ENCODE data around the gene ELMO2.

The ELMO2 gene

DNA sequence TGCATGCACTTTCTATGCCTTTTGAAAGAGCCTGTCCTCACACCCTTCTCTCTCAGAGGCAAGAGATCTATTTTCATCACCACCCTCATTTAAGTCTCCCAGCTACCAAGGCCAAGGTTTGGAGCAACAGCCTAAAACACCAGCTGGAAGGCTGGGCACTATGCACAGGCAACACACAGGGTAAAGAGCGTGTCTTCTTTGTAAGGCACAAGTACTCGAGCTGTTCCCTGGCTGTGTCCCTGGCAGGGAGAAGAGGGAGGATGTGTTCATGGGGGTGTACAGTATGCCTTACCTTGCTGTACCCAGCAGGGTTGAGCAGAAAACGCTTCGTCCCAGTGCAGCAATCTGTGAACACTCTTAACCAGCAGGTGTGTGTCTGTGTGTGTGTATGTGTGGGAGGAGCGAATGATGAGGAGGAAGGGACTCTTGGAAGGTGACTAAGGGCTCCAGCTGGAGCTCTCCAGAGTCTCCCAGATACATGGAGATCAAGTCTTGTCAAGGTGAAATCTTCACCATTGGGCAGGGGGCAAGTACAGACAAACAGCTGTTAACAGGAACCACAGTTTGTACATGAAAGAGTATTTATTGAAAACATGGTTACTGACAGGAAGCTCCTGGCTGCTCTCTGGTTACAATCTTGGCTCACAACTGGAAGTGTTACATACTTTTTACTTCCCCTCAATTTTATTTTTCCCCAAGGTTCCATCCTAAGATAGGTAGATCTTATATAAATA, 40.8 kb downstream of the ELMO2 start:
- DNase-seq, result no peak

DNA sequence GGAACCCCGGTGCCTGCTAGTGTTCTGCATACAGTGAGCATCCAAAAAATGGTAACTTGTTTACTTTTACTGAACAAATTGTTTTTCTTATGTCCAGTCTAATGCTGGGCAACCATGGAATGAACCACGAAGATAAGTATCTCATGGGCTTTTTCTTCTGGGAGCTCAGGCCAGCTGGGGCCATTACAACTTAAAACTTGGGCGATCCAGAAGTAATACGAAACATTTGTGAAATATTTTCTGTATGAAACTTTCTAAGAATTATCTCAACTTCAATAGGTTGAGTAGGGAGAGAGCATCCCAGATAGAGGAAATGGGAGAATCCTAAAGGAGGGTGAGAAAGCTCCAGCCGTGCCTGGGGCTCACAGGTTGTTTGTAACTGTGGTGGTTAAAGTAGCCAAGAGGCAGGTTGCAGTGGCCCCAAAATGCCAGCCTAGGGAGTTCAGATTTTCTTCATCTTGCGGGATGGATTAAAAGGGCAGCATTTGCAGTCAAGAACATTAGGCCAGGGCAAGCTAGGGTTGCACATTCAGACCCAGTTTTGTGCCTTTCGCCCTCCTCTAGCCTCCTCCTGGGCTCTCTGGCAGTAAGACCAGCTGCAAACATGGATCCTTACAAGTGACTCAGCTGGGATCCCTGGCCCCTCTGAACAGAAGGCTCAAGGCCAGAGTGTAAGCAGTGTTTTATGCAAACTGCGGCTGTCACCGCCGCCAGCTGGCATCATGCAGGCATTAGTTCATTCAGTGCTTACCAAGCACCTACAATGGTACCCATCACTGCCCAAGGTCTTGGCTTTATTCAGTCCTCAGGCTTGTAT, 41.5 kb downstream of the ELMO2 start:
- DNase-seq, result no peak

DNA sequence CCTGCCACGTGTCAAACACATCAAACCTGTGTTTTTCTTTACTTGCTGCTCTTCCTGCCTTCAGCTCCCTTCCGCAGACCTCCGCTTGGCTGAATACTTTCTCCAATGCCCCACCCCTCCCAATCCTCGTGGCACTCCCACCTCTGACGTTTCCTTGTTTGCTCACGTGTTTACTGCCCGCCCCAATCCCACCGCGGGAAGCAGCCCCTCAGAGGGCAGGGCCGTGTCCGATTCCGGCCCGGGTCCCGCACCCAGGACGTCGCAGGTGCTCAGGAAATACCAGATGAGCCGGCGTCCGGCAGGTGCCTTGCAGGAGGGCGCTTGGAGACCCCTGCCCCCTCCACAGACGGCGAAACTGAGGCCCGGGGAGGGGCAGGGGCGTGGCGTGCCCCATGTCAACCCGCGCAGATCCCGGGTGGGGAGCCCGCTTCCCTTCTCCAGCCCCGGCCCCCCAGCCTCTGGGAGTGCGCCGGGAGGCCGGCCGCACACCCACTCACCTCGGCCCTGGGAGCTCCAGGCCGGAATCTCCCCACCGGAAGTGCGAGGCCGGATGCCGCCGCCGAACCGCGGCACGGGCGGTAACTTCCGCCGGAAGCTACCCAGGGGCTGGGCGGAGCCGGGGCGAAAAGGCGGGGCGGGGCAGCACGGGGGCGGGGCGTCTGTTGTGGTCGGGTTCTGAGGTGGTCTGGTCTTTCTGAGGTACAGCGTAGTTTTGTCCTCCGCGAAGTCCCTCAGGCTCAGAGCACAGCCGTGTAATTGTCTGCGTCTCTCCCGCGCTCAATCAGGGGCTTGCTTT, 42.3 kb downstream of the ELMO2 start:
- DNase-seq, result peak; percentile 80

DNA sequence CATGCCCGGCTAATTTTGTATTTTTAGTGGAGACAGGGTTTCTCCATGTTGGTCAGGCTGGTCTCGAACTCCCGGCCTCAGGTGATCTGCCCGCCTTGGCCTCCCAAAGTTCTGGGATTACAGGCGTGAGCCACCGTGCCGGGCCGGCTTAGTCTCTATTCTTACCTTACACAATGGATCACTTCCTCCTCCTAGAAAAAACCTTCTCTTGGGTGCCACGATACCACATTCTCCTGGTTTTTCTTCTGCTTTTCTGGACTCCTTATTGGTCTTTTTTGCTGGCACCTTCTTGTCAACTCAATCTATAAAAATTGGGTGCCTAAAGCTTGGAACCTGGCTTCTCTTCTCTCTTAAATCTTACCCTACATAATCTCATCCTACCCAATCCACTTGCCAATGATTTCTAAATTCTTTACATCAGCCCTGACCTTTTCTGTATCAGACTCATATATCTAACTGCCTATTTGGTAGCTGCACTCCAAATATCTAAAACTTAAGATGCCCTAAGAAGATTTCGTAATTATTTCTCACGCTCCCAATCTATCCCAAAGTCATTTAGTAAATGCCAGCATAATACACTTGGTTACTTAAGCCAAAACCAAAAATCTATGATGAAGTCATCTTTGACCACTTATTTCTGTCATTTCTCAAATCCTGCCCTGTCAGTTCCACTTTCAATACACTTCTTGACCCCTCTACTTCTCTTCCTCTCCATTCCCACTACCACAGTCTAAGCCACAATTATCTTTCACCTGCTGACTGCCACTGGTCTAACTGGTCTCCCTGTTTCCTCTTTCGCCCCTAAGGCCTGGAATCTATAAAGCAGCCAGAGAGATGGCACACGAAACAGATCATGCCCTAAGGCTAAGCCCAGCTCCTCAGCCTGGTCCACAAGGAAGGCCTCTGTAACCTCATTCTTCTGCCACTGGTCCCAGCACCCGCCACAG, 43.2 kb downstream of the ELMO2 start:
- DNase-seq, result no peak

DNA sequence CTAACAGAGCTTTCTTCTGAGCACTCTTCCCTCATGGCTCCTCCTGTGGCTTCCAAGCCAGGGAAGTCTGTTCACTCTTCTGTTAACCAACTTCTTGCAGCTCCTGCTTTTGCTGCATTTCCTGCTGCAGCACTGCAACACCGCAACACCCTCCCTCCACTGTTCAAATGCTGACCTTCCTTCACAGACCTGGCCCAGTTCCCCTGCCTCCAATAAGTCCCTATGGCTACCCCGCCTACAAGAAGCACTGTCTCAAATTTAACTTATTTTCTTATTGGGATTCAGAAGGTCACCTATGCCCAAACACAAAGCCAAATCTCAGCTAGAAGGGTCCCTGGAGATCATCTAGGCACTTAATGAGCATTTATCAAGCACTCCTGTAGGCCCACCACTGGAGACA, 44.6 kb downstream of the ELMO2 start:
- no peak for DNase-seq

DNA sequence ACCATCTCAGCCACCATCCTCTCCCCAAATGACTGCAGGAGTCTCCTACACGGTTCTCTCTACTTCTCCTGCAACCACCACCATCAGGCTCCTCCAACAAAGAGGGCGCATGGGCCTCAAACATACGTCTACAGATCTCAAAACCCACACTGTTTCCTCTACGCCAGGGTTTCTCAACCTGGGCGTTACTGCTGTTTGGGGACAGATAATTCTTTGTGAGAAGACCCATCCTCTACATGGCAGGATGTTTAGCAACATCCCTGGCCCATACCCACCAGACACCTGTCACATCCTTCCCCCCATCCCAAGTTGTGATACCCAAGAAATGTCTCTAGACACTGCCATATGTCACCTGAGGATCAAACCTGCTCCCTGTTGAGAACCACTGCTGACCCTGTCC, 45.0 kb downstream of the ELMO2 start:
- no peak for DNase-seq

DNA sequence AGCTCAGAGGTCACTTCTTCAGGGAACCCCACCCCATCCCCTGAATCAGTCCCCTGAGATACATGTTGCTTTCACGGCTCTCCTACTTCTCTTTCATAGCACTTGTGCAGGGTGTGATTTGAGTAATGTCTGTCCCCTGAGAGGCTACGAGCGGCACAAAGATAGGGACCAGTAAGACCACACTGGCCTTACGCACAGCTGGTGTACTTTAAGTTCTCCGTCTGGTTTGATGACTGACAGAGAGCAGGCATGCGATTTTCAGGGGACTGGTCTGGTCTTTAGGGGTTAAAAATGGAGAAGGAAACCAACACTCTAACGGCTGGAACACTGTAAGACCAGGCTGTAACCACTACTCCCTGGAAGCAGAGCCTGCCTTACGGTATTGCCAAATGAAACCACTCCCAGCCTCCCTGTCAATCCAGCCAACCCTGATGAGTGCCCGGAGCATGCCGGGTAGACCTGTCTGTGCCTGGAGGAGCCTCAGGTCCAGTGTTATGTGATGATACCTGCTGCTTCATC, 47.1 kb downstream of the ELMO2 start:
- no peak for DNase-seq

DNA sequence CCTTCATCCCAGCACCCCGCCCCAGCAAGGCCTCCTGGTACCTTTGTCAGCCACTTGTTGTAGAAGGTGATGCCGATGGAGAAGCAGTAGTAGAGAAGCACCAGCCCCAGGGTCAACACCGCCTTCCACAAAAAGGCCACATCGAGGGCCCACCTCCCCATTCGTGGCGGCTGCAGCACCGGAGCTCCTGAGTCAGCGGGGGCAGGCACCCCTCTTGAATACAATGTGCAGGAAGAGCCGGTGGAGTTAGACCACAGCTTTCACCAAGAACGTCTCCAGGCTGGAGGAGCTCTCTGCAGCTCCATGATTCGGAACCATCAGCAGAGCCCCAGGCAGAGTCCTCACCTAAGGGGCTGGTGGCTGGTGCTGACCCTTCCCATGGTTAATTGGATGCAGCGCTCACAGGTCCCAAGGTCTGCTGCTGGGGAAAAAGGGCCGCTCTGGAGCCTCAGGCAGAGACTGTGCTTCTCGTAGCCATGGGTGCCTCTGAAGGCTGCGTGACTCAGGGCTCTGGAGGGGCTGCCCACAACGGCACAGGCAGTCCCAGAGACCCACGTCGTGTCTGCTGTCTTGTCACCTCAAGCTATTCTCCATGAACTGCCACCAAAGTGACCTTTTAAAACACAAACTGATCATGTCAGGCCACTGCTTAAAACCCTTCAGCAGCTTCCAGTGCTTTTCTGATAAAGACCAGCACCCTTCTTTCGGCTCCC, 47.9 kb downstream of the ELMO2 start:
- no peak for DNase-seq

DNA sequence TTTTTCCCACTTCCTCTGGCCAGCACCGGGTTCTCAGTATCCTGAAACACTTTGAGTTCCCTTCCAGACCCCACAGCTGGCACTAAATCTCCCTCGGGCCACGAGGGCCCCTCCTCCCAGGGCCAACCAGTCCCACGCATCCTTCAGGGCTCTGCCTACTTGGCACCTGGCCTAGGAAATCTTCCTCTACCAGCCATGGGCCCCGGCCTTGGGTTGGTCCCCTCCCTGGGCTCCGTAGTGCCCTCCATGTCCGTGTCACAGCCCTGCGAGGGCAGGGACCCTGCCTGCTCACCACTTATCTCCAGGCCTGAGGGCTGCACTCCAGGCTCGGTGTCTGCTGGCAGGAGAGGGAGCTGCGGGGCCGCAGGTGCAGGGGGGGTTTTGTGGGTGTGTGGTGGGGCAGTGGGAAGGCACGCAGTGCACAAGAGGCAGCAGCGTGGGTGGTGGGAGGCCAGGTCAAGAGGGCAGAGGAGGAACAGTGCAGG, 49.3 kb downstream of the ELMO2 start:
- no peak for DNase-seq

DNA sequence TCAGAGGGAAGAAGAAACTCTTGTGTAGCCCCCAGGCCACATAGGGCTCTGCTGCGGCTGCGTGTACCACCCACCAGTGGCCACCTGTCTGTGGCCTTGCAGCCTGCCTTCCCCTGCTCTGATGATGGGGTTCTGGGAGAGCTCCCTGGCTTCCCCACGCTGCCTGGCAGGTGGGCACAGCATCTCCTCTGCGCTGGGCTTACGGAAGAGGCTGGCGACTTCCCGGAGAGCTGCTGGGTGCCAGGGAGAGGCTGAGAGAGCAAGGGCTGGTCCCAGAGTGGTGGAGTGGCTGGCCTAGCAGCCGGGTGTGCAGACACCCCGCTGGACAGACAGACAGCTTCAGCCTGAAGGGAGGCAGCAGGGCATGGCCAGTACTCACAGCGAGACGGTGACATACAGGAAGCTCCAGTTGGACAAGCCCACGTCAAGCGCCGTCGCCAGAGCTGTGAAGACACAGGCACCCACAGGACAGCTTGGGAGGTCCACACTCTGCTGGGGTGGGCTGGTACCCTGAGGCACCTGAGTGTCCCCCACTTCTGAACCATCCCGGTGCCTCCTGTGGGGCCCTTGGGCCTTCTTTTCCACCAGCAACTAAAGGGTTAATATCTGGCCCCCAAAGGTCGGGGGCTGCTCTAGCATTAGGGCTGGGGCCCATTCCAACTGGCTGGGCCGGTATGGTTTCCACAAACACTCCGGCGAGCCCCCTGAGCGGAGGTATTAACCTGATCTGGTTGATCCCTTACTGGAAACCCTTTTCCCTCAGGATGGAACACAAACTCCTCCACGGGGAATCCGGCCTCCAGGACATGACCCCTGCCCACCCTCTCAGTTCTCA, 50.0 kb downstream of the ELMO2 start:
- no peak for DNase-seq

DNA sequence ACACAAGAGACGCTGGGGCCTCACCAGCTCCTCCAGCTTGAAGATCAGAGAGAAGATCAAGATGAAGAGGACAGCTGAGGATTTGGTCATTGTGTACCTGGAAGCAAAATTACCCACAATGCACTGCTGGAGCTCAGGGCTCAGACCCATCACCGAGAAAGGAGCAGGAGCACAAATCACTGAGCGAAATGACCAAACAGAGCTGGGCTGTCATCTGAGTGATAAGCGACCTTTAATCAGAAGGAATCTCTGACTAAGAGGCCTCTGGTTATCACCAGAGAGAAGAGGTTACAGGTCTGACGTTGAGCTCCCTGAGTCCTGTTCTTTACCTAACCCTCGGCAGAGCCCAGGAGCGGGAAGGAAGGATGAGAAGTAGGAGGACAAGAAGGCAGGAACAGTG, 50.6 kb downstream of the ELMO2 start:
- DNase-seq, result no peak

DNA sequence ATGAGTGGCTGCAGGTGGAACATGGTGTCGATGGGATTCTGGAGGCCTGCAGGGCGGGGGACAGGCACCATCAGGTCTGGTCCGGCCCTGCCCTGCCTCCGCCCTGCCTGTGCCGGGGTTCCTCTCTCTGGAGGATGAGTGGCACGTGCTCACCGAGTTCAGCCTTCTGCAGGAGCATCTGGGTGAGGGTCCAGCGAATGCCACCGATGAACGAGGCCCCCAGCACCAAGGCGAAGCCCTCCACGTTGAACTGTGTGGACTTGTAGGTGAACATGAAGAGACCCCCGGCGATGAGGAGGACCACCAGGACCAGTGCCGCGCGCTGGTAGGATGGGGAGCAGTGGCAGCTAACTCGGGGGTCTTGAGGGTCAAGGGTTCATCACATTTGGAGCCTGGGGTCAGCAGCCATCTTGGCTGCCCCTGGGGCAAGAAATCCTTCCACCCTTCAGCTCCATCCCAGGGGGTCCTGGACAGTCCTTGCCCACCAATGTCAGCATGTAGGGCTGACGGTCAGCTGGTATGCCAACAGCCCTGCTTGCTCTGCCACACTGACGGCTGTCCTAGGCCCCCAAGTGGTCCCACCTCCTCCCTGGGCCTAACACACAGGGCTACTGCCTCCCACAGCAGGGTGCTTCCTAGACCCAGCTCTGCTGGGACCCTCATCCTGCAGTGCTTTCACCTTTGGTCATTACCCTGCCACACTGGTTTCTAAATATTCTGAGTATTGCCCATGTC, 51.3 kb downstream of the ELMO2 start:
- no peak for DNase-seq

DNA sequence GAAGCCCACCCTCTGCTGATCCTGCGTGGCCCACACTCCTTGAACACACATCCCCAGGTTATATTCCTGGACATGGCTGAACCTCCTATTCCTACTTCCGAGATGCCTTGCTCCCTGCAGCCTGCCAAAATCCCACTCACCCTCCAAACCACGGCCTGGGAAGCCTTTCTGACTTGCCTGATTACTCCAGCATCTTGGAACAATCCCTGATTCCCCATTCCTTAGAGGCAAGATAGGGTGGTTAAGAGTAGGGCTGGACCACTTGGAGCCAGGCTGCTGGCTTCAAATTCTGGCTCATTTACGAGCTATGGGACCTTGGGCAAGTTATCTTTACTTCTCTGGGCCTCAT, 52.2 kb downstream of the ELMO2 start:
- DNase-seq, result no peak

DNA sequence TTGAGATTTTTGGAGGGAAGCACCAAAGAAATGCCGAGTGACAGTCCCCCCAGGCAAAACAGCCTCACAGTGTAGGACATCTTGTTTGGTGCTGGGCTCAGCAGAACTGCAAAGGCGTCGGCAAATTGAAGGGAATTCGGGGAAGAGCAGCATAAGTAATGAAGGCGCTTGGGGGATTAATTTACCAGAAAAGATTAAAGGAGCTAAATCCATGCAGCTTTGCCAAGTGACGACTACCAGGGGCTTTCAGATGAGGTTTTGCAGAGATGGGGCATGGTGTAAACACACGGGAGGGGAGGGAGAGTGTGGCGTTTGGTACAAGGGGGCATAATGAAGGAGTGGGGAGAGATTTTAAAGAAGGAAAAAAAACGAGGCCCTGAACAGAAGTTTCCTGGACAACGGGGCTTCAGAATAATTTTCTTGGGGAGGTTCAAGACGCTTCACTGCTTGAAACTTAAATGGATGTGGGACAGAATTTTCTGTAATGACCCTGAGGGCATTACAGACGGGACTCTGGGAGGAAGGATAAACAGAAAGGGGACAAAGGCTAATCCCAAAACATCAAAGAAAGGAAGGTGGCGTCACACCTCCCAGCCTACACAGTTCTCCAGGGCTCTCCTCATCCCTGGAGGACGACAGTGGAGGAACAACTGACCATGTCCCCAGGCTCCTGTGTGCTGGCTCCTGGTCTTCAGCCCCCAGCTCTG, 52.8 kb downstream of the ELMO2 start:
- no peak for DNase-seq

DNA sequence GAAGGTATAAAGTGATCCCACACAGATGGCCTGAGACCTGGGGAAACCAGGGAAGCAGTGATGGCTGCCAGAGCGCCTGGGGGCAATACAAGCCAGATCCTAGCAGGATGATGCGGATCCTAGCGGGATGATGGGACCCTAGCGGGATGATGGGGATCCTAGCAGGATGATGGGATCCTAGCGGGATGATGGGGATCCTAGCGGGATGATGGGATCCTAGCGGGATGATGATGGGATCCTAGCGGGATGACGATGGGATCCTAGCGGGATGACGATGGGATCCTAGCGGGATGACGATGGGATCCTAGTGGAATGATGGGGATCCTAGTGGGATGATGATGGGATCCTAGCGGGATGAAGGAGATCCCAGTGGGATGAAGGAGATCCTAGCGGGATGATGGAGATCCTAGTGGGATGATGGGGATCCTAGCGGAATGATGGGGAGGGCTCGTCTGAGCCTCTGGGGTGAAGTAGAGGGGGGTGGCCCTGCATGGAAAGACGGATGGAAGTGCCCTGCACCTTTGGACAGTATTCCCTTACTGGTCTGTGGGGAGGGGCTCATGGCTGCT, 54.0 kb downstream of the ELMO2 start:
- DNase-seq, result no peak

DNA sequence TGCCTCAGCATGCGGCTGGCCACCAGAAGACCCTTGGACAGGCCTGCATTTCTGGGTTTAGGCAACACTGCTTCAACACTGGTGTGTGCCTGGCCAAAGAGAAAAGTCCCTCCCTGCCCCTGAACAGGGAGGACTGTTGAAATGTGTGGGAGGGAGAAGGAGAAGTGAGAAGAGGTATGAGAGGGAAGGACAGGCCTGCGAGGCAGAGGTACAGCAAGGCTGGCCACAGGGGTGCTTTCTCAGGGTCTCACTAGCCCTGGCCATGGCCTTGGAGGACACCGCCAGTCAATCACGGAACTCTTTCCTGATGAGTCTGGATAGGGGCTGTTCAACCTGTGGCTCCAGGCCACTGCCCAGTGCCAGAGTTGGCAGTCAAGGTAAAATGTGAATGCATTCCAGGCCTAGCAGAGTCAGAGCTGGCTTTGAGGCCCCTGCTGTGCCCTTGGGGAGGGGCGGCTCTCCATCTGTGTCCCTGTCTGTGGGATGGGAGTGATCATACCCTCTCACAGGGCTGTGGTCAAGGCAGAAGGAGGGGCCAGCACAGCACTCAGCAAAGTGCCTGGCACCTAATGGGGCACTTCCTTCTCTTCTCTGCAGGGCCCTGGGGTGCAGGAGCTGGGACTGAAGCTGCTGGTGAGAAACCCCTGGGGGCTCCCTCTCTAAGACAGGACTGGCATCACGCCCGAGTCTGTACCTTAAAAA, 54.9 kb downstream of the ELMO2 start:
- DNase-seq, result no peak

DNA sequence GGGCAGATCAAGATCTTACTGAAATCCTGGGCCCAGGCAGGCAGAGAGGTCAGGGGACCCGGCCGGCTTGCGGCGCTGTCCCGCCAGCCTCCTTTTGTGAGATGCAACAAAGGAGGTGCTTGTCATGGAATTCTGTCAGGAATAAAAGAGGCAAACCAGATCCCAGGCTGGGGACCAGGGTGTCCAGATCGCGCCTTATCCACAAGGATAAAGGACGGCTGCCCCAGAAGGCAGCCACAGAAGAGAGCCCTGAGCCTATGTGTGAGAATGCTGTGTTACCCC, 55.5 kb downstream of the ELMO2 start:
- DNase-seq, result no peak

DNA sequence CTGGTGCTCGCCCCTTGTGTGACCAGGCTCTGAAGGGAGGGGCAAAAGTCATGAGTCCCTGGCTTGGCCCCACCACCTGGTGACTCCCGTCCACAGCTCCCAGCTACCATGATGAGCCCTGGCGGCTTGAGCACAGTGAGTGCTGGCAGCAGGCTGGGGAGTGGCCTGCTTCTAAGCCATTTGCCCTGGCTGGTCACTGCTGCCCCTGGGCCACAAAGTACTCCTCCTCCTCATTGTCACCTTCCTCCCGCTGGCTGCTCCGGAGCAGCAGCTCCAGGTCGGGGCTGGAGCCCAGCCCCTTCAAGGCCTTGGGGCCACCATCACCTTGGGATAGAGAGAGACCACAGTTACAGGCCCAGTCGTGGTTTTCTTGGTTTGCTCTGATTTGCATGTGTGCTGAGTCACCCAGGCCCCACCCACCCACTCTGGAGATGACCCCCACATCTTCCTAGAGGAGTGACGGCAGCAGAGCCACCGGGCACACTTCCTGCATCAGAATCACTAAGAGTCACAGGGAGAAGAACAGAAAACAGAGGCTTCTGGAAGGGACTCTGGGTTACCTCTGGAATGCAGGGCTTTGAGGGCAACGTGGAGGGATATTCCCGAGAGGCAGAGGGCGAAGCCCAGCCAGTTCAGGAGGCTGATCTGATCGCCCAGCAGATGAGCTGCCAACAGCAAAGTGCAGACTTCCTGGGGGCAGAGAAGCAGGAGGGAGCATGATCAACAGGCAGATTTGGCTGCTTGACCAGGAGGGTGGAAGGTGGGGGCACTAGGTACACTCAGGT, 56.0 kb downstream of the ELMO2 start:
- no peak for DNase-seq
